K562 (cell line): ENCODE data around the gene MTG2.

Experiments
- GATA2 ChIP-seq: sonication (generic); formaldehyde crosslinking; IDR thresholded peaks from 2 replicates; pipeline ENCODE4 v1.4.0; 2020; ENCODE audit warnings: mild to moderate bottlenecking, missing genetic modification reagents
- HNRNPLL ChIP-seq: fragments of 200-400 bp; formaldehyde crosslinking; IDR thresholded peaks from 2 replicates; pipeline ENCODE4 v1.6.1; 2017; ENCODE audit warnings: low read length, low read depth, mild to moderate bottlenecking; ENCODE audit not compliant: poor library complexity, severe bottlenecking
- POLR2A ChIP-seq: fragments of 450-650 bp; conservative IDR thresholded peaks from 2 replicates; pipeline ENCODE4 v1.6.1; 2016
- POLR2AphosphoS5 ChIP-seq: IDR thresholded peaks from 2 replicates; pipeline ENCODE4 v1.6.1; 2011; ENCODE audit warnings: mild to moderate bottlenecking, low read depth, low read length, moderate library complexity; ENCODE audit not compliant: control insufficient read depth, insufficient read depth
- SRSF9 ChIP-seq: fragments of 200-400 bp; formaldehyde crosslinking; IDR thresholded peaks from 2 replicates; pipeline ENCODE4 v1.6.1; 2017; ENCODE audit warnings: low read depth, low read length, borderline replicate concordance
- TAF15 ChIP-seq: fragments of 200-400 bp; formaldehyde crosslinking; IDR thresholded peaks from 2 replicates; pipeline ENCODE4 v1.6.1; 2017; ENCODE audit warnings: mild to moderate bottlenecking, low read depth, low read length, moderate library complexity
- ZNF707 ChIP-seq: fragments of 250-450 bp; sonication (Bioruptor Pico); conservative IDR thresholded peaks from 2 replicates; pipeline ENCODE4 v1.8.0; 2022; ENCODE audit warnings: inconsistent platforms, mild to moderate bottlenecking, moderate library complexity
- TF ChIP-seq, protein P1 (sequence below), 3 experiments: IDR thresholded peaks in 2 of 3; conservative IDR thresholded peaks in 1 of 3; 2 replicates each; pipeline ENCODE4 v1.5.1; 2011 to 2012; ENCODE audit warnings: low read length in 3 of 3, mild to moderate bottlenecking in 3 of 3, control low read depth in 2 of 3, improper control_type of control experiment in 1 of 3, inconsistent platforms in 1 of 3, low read depth in 1 of 3, mixed read lengths in 1 of 3, moderate library complexity in 1 of 3; ENCODE audit not compliant: insufficient read depth in 2 of 3
- TF ChIP-seq, protein P2 (sequence below): sonication (generic); formaldehyde crosslinking; IDR thresholded peaks from 2 replicates; pipeline ENCODE4 v1.8.1; 2022; ENCODE audit warnings: missing genetic modification reagents

DNA sequence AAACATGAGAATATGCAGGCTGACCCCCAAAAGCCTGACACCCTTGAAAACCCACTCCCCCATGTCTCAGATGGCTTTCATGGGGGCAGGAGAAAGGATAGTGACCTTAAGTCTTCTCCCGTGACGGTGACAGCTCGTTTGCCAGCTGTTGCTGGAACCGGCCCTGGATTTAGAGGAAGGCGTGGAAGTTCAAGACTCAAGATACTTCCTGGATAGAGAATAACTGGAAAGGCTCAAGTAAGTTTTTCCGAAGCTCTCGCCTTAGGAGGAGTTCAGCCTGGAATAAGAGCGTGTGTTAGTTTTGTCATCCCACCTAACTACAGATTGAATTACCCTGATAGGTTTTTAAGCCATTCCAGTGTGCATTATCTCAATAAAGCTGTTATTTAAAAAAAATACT lies 11.6 kb upstream of the MTG2 start:
- TF ChIP-seq POLR2A: no peak
- no peak for TF ChIP-seq ZNF707 (CRISPR knock-in tag)
- no peak for TF ChIP-seq SRSF9
- TF ChIP-seq, protein P1, sequence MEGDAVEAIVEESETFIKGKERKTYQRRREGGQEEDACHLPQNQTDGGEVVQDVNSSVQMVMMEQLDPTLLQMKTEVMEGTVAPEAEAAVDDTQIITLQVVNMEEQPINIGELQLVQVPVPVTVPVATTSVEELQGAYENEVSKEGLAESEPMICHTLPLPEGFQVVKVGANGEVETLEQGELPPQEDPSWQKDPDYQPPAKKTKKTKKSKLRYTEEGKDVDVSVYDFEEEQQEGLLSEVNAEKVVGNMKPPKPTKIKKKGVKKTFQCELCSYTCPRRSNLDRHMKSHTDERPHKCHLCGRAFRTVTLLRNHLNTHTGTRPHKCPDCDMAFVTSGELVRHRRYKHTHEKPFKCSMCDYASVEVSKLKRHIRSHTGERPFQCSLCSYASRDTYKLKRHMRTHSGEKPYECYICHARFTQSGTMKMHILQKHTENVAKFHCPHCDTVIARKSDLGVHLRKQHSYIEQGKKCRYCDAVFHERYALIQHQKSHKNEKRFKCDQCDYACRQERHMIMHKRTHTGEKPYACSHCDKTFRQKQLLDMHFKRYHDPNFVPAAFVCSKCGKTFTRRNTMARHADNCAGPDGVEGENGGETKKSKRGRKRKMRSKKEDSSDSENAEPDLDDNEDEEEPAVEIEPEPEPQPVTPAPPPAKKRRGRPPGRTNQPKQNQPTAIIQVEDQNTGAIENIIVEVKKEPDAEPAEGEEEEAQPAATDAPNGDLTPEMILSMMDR (IDR thresholded peaks at IDR 0.05 in 2 of 3, conservative IDR thresholded peaks at IDR 0.05 in 1 of 3; ENCODE audit: insufficient read depth in 2 of 3, low read depth in 1 of 3, low read length in 3 of 3): no peak
- TF ChIP-seq TAF15: no peak
- no peak for TF ChIP-seq GATA2 (CRISPR knock-in tag)
- no peak for TF ChIP-seq HNRNPLL
- TF ChIP-seq, protein P2, sequence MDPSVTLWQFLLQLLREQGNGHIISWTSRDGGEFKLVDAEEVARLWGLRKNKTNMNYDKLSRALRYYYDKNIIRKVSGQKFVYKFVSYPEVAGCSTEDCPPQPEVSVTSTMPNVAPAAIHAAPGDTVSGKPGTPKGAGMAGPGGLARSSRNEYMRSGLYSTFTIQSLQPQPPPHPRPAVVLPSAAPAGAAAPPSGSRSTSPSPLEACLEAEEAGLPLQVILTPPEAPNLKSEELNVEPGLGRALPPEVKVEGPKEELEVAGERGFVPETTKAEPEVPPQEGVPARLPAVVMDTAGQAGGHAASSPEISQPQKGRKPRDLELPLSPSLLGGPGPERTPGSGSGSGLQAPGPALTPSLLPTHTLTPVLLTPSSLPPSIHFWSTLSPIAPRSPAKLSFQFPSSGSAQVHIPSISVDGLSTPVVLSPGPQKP (CRISPR knock-in tag): no peak
- TF ChIP-seq POLR2AphosphoS5: no peak
